Left ventricle myocardium inferior (tissue), 1 donor: Measurements from ENCODE around the gene EPHX1. TPM values are rescaled to one million over a fixed set of nuclear protein-coding genes. Genes with fewer than 3 reads are reported as not detected.
"Not testable (repeated sequence)": the region's sequence is repeated elsewhere in the genome, so short reads cannot be mapped to it uniquely, and the experiment has no call there.

Source experiments
- DNase-seq: peaks from one replicate; pipeline ENCODE4 v3.0.0-alpha.2; 2020
- H3K27ac ChIP-seq: fragments of 200-600 bp; replicated peaks from 2 replicates; pipeline ENCODE4 v1.8.0; 2021
- H3K27me3 ChIP-seq: fragments of 200-600 bp; 2 replicates; pipeline ENCODE4 v1.8.0; 2021; ENCODE audit warnings: low read depth
- H3K36me3 ChIP-seq: fragments of 200-600 bp; 2 replicates; pipeline ENCODE4 v1.8.0; 2021
- H3K4me1 ChIP-seq: fragments of 200-600 bp; 2 replicates; pipeline ENCODE4 v1.8.0; 2021
- H3K4me3 ChIP-seq: fragments of 200-600 bp; 2 replicates; pipeline ENCODE4 v1.8.0; 2021; ENCODE audit warnings: mild to moderate bottlenecking, moderate library complexity
- H3K9me3 ChIP-seq: fragments of 200-600 bp; replicated peaks from 2 replicates; pipeline ENCODE4 v1.8.0; 2021
- intact Hi-C: fragments of 100-400 bp; cut with micrococcal nuclease; formaldehyde crosslinking; loops from one replicate; pipeline ENCODE4 v1.11.0; 2022
- total RNA-seq: library from RNA; stranded (reverse); fragmentation: NEBNext Ultra II Directional; extraction: Animal tissue kit (Norgen Biotek cat#: 25700); gene quantifications from one replicate; pipeline ENCODE4 v1.2.1, GENCODE V29; 2021
- TF ChIP-seq, protein P1 (sequence below): fragments of 200-600 bp; IDR thresholded peaks from 2 replicates; pipeline ENCODE4 v1.8.0; 2021; ENCODE audit warnings: antibody characterized with exemption, mild to moderate bottlenecking, borderline replicate concordance
- donor health status: DM: no; HTN: yes; CAD: no; lungs with severe emphysema.

The EPHX1 gene
- total RNA-seq, 1 donor from 2014 or later = 49.7 TPM

GRCh38 chr1:225883616-225884265, 73.8 kb downstream of the EPHX1 start:
- peaks cover 14% of the 10 kb centered on the region for H3K27me3 ChIP-seq
- peak overlapping the region; percentile 96 for H3K4me3 ChIP-seq
- intact Hi-C loops = no loop called here
- H3K9me3 ChIP-seq = no peaks in the 10 kb centered on the region
- TF ChIP-seq, protein P1, sequence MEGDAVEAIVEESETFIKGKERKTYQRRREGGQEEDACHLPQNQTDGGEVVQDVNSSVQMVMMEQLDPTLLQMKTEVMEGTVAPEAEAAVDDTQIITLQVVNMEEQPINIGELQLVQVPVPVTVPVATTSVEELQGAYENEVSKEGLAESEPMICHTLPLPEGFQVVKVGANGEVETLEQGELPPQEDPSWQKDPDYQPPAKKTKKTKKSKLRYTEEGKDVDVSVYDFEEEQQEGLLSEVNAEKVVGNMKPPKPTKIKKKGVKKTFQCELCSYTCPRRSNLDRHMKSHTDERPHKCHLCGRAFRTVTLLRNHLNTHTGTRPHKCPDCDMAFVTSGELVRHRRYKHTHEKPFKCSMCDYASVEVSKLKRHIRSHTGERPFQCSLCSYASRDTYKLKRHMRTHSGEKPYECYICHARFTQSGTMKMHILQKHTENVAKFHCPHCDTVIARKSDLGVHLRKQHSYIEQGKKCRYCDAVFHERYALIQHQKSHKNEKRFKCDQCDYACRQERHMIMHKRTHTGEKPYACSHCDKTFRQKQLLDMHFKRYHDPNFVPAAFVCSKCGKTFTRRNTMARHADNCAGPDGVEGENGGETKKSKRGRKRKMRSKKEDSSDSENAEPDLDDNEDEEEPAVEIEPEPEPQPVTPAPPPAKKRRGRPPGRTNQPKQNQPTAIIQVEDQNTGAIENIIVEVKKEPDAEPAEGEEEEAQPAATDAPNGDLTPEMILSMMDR = no peak
- peak overlapping the region; percentile 94 for H3K27ac ChIP-seq
- no peak for DNase-seq
- H3K36me3 ChIP-seq = no peaks in the 10 kb centered on the region
- H3K4me1 ChIP-seq = peaks cover 50% of the 10 kb centered on the region

- Histone ChIP-seq H3K27ac (no peak overlapping the region), H3K4me3 (no peak overlapping the region), H3K9me3 (no peaks in the 10 kb centered on the region), H3K27me3 (peaks cover 15% of the 10 kb centered on the region), H3K4me1 (peaks cover 34% of the 10 kb centered on the region), H3K36me3 (no peaks in the 10 kb centered on the region)
- intact Hi-C loops = no loop called here
- no peak for DNase-seq
- TF ChIP-seq, protein P1 = no peak
Measured at GRCh38 chr1:225885336-225885735, 75.4 kb downstream of the EPHX1 start.

DNA sequence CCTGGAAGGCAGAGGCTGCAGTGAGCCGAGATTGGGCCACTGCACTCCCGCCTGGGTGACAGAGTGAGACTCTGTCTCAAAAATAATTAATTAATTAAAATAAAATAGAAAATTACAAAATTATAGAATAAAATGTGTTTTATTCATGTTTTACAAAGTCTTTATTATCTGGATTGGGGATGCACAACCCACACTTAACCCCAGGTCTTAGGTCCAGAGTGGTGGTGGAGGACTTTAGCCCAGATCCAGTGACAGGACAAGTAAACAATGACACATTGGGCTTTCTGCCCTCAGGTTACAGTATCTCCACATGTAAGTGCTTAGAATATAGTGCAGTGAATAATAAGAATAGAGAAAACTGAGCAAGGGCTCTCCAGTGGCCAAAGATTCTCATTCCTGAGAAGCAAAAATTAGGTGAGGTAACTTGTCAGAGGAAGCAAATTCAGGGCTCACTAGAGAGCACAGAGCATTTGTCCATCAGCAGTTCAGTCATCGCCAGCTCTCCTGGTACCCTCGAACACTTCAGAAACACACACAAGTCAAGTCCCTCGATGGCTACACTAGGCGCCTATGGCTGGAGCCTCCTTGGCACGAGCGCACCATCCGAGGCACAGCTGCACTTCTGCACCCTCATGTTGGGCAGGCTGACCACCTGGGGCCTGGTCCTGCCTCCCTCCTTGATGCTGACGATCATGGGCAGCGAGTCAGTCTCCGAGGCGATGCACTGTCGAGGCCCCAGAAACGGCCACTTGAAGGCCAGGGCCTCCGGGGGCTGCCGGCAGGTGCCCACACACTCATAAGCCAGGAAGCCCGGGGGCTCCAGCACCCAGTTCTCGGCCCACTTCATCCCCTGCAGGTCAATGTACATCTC, 76.5 kb downstream of the EPHX1 start:
- TF ChIP-seq, protein P1 = no peak
- H3K36me3 ChIP-seq = no peaks in the 10 kb centered on the region
- DNase-seq = no peak
- no peak overlapping the region for H3K4me3 ChIP-seq
- no peaks in the 10 kb centered on the region for H3K9me3 ChIP-seq
- peaks cover 15% of the 10 kb centered on the region for H3K27me3 ChIP-seq
- H3K27ac ChIP-seq = no peak overlapping the region
- intact Hi-C loops = no loop called here
- H3K4me1 ChIP-seq = peaks cover 24% of the 10 kb centered on the region

DNA sequence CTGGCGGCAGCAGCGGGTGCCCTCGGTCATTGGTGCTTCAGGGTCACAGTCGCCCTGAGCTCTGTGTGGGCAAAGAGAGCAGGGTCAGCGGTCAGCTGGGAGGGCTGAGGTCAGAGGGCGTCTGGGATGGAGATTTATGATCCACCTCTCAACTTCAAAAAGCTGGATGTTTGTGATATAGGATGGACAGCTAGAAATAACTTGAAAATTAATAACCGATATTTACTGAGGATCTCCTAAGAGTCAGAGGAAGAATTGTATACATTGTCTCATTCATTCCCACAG, 77.0 kb downstream of the EPHX1 start:
- Histone ChIP-seq H3K4me1 (peaks cover 18% of the 10 kb centered on the region), H3K27ac (no peak overlapping the region), H3K36me3 (no peaks in the 10 kb centered on the region), H3K27me3 (peaks cover 15% of the 10 kb centered on the region), H3K9me3 (no peaks in the 10 kb centered on the region), H3K4me3 (no peak overlapping the region)
- TF ChIP-seq, protein P1 = no peak
- DNase-seq = no peak
- intact Hi-C loops = no loop called here

DNA sequence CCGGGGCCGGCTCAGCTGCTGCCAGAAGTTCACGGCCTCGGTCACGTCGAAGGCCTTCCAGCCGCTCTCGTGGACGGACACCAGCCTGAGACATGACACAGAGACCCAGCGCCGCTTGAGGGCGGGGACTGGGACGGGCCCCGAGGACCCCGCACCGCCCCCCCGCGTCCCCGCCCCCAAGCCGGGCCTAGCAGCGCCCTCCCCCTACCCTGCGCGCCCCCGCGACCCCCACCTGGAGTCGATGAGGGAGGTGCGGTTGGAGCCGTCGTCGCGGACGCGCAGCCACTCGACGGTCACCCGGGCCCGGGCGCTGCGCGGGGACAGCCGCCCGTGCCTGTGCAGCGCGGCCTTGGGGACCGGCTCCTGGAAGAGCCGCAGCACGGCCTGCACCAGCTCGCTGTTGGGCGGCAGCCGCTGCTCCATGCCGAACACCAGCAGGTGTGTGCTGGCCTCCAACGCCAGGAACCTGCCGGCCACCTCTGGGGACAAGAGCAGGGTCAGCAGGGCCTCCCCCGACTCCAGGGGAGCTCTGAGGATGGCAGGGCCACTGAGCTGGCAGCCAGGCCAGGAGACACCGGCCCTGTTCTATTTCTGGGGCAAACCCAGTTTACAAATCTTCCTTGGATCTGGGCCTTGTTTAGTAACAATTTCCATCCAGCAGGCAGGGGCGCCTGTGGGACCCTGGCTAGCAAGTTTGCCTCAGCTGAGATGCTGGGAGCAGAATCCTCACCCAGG, 77.8 kb downstream of the EPHX1 start:
- H3K36me3 ChIP-seq, H3K9me3 ChIP-seq, intact Hi-C loops, H3K4me3 ChIP-seq, DNase-seq, H3K27ac ChIP-seq: not testable (repeated sequence)
- Histone ChIP-seq H3K27me3 (peaks cover 15% of the 10 kb centered on the region), H3K4me1 (peaks cover 12% of the 10 kb centered on the region)
